NCI-H2107 treated with DMSO at 0.1 percent for 48 hours (cell line): ENCODE data around the gene LRMDA.

Experiments
- DNase-seq: peaks from one replicate; lab custom pipeline; 2025; ENCODE audit not compliant: unreplicated experiment; lab: John Stamatoyannopoulos, UW

LRMDA gene

DNA sequence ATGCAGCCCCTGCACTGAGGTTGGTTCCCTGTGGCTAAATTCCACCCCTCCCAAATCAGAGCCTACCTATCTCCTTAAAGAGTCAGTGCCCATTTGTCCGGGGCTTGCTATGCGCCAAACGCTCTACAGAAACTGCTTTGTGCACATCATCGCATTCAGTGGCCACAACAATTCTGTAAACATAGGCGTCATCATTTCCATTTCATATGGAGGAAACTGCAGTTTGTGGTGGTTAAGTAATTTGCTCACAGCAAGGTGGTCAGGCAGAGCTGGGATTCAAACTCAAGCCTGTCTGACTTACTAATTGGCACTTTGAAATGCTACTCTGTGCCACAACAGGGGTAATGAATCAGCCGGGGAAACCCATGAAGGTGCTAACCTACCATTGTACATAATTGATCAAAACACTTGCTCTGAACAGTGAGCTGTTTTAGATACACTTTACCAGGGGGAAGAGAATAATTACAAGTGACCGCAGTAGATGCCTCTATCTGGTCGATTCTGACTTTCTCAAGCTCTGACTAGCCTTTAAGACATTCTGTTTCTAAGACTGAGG, 775.5 kb downstream of the LRMDA start:
- DNase-seq, result no peak

DNA sequence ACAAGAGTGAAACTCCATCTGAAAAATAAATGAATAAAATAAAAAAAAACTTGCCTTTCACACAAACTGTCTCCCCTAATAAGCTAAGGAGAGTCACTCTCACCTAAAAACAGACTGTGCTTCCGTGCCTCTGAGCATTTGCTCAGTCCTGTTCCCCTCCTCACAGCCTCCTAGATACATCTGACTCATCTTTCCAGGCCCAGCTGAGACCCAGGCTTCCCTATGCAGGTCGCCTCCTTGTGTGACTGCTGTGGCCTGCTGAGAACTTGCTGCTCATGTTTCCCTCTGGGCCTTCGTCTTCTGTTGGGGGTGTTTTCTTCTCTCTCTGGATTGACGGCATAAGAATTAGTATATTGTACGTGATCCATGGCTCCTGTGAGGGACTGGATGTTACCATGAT, 777.7 kb downstream of the LRMDA start:
- no peak for DNase-seq

DNA sequence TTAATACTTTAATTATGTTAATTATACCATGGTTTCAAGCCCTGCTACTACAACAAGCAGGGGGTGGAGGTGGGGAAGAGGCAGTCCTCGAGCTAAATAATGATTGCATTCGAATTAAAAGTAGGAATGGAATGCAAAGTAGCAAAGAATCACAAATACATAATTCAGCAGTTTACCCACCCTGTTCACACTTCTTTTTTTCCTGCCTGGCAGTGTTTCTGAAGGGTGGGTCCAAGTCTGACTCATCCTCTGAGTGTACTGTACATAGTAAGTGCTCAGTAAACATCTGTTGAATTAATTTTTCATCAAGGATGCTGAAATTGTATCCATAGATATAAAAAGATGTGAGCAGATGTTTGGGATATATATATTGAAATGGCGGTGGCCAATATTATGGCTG, 778.8 kb downstream of the LRMDA start:
- no peak for DNase-seq

DNA sequence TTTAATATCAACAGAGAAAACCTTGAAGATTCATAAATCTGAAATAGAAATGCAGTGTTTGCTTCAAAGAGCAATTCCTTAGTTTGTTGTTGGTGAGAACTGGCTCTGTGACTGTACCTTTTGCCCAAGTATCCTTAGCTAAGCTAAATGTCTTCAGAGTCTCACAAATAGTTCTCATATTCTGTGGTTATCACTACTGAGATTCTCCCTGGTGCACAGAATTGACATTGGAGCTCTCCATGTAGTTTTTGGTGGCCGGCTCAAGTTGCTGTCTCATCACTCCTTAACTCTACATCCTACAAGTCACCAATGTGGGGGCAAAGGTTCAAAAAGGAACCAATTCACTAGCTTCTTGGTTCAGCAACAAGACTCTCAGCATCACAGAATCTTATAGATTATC, 780.3 kb downstream of the LRMDA start:
- DNase-seq, result no peak

DNA sequence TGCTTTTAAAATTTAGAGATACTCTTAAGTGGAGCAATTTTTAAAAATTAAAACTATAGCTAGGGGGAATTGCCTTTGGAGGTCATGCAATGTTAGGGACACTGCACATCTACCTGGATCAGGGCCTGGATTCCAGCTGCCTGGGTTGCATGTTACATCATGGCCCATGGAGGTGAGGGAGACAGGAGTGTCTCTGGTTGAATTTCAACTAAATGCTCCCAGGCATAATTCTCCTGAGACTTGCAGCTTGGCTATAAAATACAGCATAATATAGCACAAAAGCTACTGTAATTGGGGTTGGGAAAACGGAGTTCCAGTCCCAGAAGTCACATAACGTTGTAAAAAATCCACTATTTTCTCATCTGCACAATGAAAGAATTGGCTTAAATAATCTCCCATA, 782.5 kb downstream of the LRMDA start:
- DNase-seq, result no peak

DNA sequence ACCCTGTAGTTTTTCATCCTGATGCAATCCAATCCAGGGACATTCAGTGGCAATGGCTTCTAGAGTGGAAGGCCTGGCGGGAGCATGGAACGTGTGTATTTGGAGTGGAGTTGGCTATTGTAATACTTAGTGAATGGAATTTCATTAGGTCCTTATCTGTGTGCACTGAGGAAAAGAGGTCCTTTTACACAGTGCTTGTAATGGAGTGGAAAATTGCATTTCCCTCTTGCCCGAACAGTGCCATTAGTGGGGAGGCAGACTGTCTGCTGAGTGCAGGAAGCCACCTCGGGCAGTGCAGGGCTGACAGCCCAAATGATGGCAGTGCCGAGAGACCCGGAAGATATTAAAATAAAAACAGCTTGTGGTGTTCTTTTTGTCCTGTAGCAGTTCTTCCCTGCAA, 786.6 kb downstream of the LRMDA start:
- DNase-seq, result peak; percentile 35

DNA sequence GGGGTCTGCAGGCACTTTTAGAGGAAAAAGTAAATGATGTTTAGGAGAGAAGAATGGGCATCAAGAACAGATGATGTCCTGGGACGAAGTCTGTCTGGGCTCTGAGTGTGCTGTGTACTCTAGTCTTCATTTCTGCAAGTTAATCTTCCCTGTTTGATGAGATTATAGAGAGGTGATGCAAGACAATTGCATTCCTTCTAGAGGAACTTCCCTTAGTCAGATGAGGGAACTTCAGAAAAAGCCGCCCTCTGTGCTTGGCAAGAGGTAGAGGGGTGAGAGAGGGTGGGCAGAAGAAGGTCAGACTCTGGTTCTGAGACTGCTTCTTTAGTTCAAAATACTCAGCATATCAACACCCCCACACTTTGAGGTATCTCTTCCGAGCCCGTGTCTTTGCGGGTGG, 797.9 kb downstream of the LRMDA start:
- DNase-seq, result no peak

DNA sequence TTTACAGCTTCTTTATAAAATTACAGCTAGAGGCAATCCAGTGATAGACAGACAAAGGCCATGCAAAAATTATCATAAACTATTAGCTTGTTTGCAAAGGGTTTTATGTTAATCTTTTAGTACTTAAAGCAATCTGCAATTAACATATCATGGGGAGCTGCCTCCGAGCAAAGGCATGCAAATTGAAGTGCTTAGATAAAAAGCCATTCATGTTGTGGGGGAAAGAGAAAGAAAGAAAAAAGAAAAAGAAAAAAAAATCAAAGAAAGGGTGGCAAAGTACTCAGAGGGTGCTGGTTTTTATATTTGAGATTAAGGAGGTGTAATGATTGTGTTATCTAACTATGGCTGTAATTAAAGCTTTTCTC, 799.5 kb downstream of the LRMDA start:
- DNase-seq, result no peak

DNA sequence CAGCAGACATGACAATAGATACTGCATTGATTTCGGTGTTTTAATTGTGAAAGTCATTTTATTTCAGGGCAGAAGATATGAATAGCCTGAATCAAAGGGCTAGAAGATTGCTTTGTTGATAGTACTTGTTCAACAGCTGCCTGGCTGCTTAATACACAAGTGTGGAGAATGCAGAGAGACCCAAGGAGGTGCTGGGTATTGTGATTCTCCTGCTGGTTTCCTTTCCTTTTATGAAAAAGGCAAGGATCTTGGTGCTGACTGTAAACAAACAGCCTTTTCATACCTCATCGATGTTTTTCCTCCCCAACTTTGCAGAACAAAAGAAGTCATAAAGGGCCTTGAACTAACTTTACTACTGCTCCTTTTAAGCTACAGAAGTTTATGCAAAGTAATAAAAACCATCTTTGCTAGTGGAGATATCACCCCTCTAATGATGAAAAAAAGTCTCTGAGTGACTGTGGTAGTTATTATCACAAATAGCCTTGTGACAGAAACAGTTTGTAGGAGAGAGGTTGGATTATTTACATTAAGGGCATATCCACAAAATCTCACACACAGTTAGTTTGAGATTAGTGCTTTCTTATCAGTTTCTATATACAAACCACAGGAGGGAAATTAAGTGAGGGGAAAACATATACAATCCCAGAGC, 800.0 kb downstream of the LRMDA start:
- DNase-seq, result no peak

DNA sequence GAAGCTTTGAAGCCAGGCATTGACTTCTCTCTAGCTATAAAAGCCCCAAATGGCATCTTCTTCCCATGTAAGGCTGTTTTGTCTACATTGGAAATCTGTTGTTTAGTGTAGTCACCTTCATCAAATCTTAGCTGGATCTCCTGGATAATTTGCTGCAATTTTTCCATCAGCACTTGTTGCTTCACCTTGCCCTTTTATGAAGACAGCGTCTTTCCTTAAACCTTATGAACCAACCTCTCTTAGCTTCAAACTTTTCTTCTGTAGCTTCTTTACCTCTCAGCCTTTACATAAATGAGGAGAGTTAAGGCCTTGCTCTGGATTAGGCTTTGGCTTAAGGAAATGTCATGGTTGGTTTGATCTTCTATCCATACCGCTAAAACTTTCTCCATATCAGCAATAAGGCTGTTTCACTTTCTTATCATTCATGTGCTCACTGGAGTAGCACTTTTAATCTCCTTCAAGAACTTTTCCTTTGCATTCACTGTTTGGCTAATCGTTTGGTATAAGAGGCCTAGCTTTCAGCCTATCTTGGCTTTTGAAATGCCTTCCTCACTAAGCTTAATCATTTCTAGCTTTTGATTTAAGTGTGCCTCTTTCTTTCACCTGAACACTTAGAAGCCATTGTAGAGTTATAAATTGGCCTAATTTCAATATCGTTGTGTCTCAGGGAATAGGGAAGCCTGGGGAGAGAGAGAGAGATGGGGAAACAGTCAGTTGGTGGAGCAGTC, 803.2 kb downstream of the LRMDA start:
- no peak for DNase-seq

DNA sequence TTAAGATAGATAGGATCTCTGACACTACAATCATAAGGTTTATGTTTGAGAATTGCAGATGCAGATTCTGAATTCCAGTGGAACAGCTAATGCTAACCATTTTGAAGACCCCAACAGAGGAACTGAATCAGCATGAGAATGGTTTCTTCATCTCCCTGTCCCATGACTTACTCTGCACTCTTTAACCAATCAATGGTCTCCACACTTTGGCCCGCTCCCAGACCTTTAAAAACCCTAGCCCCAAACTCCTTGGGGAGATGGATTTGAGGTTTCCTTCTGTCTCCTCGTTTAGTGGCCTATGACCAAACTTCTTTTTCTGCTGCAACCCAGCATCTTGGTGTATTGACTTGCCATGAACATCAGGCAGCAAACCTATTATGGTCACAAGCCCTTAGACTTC, 804.9 kb downstream of the LRMDA start:
- DNase-seq, result no peak

DNA sequence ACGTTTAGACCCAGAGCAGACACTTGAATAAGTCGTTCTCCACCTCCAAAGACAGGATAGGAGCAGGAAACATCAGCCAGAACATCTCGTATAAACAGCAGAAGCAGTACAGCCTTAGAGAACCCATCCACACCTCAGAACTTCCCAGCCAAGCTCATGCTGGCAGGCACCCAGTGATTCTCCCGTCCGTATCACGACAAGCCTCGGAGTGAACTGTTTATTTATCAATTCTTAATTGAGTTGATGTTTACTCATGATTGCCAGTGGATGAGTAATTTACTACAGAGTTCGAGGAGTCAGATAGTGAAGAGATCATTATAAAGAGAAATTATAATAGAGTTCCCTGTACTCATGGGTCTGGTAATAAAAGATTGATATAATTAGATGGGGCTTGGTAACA, 811.5 kb downstream of the LRMDA start:
- DNase-seq, result no peak

DNA sequence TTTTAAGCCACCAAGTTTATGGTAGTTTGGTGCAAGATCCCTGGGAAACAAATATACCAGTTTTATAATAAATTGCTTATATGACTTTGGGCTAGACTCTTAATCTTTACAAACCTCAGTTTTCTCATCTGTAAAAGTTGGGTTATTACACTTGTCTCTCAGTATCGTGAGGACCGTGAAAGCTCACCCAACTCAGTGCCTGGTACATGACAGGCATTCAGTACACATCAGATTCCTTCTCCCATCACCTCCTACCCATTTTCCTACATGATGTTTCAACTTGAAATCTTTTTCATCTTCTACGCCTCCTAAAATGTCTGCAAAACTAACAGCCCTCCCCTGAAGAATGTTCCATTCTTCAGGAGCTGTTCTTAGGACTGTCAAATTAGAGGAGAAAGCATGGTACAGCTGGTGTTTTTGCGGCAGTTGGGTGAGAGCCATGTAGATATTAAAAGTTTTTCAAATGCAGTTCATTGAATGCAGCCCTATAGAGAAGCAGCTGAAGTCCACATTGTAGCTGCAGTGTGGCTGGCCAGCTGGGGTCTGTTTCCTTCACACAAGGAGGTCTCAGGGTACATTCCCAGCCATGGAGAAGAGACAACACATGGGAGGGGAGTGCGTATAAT, 812.8 kb downstream of the LRMDA start:
- DNase-seq, result no peak

DNA sequence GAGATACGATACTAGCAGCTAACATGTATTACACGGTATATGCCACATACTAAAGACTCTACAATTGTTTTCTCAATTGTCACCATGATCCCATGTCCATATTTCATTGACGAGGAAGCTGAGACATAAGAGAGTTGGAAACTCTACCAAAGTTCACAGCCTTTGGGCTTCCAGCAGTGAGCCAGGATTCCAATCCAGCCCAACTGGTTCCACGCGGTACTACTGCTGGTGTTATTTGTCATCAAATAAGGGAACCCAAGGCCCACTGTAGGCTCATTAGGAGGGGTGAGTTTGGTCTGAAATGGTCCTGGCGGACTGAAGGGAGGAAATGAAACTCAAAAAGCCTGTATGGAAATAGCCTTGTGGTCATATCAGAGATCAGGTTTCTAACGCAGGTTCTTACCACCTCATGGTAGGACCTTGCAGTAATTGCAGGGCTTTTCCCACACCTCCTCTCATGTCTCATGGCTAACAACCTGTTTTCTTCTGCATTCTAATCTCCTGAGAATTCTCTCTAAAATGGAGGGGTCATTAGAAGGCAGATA, 814.6 kb downstream of the LRMDA start:
- no peak for DNase-seq

DNA sequence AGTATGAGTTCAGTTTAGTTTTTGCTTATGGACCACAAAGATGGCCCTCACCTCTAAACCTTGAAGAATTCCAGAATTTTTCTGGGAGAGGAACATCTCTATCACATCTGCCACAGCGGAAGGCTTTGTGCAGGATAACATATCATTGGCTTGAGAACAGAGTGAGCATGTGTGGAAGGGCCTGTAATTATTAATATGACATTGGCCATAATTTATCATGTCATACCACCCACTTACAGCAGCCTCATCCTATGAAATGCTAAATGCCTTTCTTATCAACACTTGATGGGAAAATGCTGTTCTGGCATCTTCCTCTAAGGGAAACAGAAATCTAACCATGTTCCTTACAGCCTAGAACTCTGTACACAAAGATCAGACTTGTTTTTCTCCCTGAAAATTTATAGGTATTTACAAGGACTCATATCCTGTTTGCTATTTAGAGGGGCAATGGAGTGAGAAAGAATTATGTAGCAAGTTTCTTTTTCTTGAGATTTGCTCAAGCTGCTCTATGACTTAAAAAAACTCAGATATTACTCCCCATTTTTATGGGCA, 817.3 kb downstream of the LRMDA start:
- no peak for DNase-seq

DNA sequence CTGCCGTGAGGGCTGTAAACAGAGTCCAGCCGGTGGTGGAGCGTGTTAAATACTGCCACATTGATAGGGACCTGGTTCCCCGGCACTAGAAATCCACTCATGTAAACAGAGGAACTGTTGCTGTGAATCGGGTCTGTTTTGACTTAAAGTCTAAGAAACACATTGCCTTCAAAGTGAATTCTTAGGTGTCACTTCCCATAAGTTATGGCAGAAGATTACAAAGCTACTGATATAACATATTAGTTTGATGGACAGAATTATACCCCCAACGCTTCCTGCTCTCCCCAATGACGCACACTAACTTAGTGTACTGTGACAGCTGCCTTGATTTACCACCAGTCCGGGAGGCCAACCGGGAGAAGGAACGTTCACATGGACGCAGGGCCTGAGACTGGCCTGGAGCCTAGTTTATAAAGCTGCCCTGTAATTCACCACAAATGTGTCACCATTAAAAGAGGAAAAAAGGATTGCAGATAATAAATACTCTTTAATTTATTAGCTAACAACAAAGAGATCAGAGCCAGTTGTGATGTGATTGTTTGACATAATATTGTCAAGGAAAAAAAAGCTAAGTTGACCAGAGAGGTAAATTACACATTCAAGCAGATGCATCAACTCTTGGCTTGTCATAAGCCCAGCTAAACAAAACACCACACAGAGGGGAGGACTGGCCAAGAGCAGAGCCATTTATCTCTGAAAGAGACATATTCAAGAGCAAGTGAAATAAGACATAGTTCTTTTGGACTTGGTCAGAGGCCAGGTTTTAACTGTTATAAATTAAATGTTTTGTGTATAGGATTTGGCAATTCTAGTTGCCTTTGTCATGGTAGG, 820.6 kb downstream of the LRMDA start:
- no peak for DNase-seq

DNA sequence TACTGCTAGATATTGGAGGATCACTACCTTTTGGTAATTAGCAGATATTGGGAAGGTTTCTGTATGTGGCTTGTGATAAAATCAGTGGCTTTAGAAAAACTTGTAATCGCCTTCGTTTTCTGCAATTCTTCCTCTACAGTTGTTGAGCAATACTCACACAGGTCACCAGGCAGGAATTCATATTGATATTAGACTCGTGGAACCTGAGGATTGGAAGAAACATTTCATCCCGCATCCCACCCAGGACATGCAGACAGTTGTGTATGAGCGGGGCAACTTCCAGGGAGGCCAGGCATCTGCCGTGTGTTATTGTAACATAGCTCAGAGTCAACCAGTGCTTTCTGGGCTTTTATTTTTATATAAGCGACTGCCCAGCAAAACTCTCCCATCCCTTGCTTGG, 821.3 kb downstream of the LRMDA start:
- DNase-seq, result no peak

DNA sequence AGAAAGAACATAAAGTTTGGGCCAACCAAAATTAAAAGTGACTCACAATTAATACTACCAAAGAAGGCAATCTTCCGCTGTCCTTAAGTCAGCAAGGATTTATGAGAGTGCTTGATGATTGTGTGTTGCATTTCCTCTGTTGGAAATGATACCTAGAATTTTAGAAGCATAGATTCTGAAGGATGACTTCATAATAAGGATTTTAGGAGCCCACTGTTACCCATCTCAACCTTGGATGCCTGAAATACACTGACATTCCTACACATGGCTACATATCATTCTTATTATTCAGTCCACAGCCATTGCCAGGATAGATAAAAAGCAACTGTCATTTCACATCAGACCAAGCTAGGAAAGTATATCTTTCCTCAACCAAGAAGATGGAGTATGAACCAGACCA, 823.8 kb downstream of the LRMDA start:
- DNase-seq, result no peak

DNA sequence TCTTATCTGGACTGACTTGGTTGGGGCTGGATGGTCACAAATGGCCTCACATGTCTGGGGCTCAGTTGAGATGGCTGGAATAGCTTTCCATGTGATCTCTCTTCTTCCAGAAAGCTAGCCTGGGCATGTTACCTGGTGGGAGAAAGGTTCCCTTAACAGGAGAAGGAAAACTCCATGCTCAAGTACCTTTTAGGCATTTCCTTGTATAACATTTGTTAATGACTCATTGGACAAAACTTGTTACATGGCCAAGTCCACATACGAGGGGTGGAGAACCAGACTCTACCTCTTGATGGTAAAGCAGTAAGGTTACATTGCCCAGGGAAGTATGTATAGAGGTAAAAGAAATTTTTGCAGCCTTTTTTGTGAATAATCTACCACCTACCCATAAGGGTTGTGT, 826.4 kb downstream of the LRMDA start:
- no peak for DNase-seq

DNA sequence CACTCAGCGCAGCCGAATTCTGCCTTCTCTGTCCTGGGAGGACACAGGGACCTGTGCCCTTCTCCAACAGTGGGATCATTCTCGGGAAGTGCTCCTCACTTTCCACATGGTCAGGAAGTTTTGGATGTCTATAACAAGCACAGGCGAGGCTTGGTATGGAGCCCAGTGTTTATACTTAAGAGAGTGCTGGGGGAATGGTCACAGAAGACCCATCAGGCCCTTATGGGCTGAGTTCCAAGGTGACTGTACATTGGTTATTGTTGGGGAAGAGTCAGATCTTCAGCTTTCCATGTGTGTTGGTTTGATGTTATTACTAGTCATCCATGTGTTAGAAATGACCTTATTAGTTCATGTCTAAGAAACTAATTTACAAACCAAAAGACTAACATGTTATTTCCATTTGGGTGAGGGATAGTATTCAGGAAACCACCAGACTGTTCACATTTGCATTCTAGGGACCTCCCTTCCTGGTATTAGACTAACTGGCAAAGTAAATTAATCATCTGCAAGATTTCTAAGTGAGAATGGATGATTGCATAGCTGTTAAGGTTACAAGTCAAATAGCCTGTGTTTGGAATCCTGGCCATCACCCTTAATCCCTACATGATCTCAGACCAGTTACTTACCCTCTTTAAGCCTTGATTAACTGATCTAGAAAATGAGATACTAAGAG, 834.2 kb downstream of the LRMDA start:
- no peak for DNase-seq
